Type B pancreatic cell (in vitro differentiated cells): ENCODE measurements around the gene FGB. TPM values are rescaled to one million over a fixed set of nuclear protein-coding genes. Genes with fewer than 3 reads are reported as not detected.

Experiments used
- DNase-seq: peaks from one replicate; pipeline ENCODE4 v3.0.0; 2021; ENCODE audit warnings: mixed read lengths; ENCODE audit not compliant: unreplicated experiment; ENCODE audit errors: extremely low spot score
- H3K27ac Mint-ChIP-seq: 2 replicates; pipeline ENCODE4 v1.8.0; 2021; ENCODE audit warnings: mild to moderate bottlenecking, mixed read lengths
- H3K27me3 Mint-ChIP-seq: 2 replicates; pipeline ENCODE4 v1.8.0; 2021; ENCODE audit warnings: mixed read lengths
- H3K36me3 Mint-ChIP-seq: 2 replicates; pipeline ENCODE4 v1.8.0; 2021; ENCODE audit warnings: mixed read lengths
- H3K4me1 Mint-ChIP-seq: one replicate; pipeline ENCODE4 v1.8.0; 2021; ENCODE audit warnings: mixed read lengths; ENCODE audit not compliant: unreplicated experiment
- H3K4me3 Mint-ChIP-seq: 2 replicates; pipeline ENCODE4 v1.8.0; 2021; ENCODE audit warnings: mild to moderate bottlenecking, mixed read lengths
- H3K9me3 Mint-ChIP-seq: 2 replicates; pipeline ENCODE4 v1.8.0; 2021; ENCODE audit warnings: mixed read lengths
- CTCF ChIP-seq: fragments of 200-600 bp; sonication (generic); conservative IDR thresholded peaks from 2 replicates; pipeline ENCODE4 v1.5.0; 2021; ENCODE audit warnings: antibody characterized with exemption, mild to moderate bottlenecking
- total RNA-seq: library from RNA; stranded (reverse); gene quantifications from 2 replicates; pipeline ENCODE4 v1.2.1, GENCODE V29; 2021; ENCODE audit warnings: low replicate concordance

FGB gene
- total RNA-seq, 1 donor from 2014 or later: 32.8 TPM

DNA sequence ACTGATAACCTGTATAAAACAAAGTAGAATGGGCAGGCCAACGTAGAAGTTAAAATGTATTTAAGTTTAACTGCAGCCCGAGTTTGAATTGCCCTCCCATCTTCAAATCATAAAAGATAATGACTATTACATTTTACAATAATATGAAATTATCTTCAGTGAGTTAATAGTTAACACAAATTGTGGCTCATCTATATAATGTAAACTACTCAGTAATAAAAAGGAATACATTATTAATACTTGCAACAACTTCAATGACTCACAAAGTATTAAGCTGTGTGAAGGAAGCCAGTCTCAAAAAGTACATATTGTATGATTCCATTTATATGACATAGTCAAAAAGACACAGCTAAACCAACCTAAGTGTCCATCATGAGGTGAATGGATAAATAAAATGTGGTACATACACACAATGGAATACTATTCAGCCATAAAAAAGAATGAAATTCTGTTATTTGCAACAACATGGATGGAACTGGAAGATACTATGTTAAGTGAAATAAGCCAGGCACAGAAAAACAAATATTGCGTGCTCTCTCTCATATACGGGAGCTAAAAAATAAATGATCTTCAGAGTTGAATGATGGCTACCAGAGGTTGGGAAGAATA, 20.4 kb upstream of the FGB start:
- no peaks in the 10 kb centered on the region for H3K9me3 Mint-ChIP-seq
- no peak for TF ChIP-seq CTCF
- no peak for DNase-seq
- H3K27me3 Mint-ChIP-seq: no peaks in the 10 kb centered on the region
- H3K27ac Mint-ChIP-seq: no peak overlapping the region
- no peaks in the 10 kb centered on the region for H3K4me1 Mint-ChIP-seq
- no peak overlapping the region for H3K4me3 Mint-ChIP-seq
- peaks cover 50% of the 10 kb centered on the region for H3K36me3 Mint-ChIP-seq

GRCh38 chr4:154545689-154546088, 17.1 kb upstream of the FGB start:
- no peak for DNase-seq
- peak; percentile 48 for TF ChIP-seq CTCF
- Mint-ChIP-seq H3K27me3 (no peaks in the 10 kb centered on the region), H3K27ac (no peak overlapping the region), H3K4me3 (no peak overlapping the region), H3K4me1 (peaks cover 13% of the 10 kb centered on the region), H3K36me3 (peaks cover 36% of the 10 kb centered on the region), H3K9me3 (no peaks in the 10 kb centered on the region)

DNA sequence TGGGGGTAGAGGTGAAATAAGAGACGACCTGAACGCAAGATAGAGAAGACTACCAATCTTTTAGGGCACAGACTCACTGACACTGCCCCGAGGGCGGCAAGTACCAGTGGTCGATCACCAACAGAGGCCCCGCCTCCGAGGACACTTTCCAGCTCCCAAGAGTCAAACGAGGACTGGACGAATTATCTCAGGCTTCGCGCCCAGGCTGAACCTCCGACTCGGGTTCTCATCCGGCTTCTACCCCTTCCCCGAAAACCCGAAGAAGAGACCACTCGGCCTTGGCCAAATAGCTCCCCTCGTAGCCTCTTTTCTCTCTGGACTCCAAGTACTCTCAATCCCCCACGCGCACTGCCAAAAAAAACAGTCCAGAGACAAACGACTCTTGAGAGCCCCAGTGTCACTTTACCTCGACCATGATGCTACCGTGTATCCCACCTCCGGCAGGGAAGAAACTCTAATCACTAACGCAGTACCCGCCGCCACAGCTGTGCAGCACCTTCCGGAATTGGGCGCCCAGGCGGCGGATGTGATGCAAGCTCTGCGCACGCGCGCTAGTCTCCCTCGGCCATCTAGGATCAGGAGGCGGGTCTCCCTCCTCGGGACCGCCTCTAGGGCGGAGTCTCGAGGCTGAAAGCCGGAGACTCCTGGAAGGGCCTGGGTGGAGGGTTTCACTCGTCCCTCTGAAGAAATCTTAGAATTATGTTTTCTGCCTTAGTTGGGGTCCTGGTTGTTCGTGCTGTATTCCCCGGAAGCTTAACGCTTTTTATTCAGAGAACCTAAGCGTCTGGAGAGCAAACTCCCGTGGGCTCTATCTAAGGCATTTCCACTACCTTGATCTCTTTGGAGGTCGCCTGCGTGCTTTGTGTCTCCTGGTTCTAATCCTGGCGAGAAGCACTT, 12.7 kb upstream of the FGB start, which contains the start of gene PLRG1:
TSS of gene PLRG1 (minus strand) at position 507 of the 897 bp plus-strand sequence. CDS start at position 415, 92 bp downstream.
- TF ChIP-seq CTCF: peak; percentile 66
- Mint-ChIP-seq H3K27me3 (no peaks in the 10 kb centered on the region), H3K27ac (peak within 1 kb of the TSS; percentile 90), H3K4me1 (peaks cover 13% of the 10 kb centered on the region), H3K36me3 (peaks cover 8% of the 10 kb centered on the region), H3K9me3 (no peaks in the 10 kb centered on the region), H3K4me3 (peak within 1 kb of the TSS; percentile 98)
- peak; percentile 97 for DNase-seq

DNA sequence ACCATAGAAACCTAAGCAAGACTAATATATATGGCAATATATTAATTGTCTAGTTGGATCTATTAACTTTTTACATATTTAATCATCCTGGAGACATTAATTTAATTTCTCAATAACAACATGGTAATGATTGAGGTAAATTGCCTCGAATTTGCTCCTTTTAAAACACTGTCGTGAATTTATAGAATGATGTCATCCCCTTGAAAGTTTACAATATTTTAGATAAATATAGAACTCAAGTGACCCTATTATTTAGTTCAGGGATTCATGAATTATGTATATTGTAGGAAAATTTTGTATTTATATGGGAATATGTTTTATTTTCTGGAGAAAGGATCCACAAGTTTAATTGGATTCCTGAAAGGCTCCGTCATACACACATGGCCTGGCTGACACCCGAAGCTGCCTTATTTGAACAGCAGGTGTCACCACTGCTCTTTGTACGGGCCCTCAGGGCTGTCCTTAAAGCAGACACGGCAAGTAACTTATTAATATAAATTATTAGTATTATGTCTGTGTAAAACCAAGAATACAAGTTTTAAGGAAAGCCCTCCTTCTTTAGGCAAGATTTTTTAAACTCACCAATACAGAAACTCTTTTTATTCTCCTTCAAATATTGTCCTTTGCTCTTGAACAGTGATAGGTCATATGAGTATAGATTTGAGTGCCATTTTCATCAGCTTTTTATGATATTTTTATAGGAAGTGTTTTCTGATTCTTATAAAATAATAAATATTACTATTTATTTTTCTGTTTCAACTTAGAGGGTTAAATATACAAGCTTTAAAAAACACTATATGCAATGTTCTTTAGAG, 10.7 kb upstream of the FGB start:
- Mint-ChIP-seq H3K4me1 (peaks cover 13% of the 10 kb centered on the region), H3K27me3 (no peaks in the 10 kb centered on the region), H3K4me3 (no peak overlapping the region), H3K36me3 (peaks cover 4% of the 10 kb centered on the region), H3K9me3 (no peaks in the 10 kb centered on the region), H3K27ac (no peak overlapping the region)
- DNase-seq: no peak
- TF ChIP-seq CTCF: peak; percentile 91

GRCh38 chr4:154559141-154559493, 3.7 kb upstream of the FGB start:
- no peak overlapping the region for H3K4me3 Mint-ChIP-seq
- no peaks in the 10 kb centered on the region for H3K4me1 Mint-ChIP-seq
- no peaks in the 10 kb centered on the region for H3K36me3 Mint-ChIP-seq
- peaks cover 3% of the 10 kb centered on the region for H3K27me3 Mint-ChIP-seq
- DNase-seq: no peak
- no peak for TF ChIP-seq CTCF
- H3K27ac Mint-ChIP-seq: no peak overlapping the region
- no peaks in the 10 kb centered on the region for H3K9me3 Mint-ChIP-seq
